Parathyroid adenoma (tissue), 2 donors: ENCODE measurements around the gene CAP1.
"Not testable (repeated sequence)": the region's sequence is repeated elsewhere in the genome, so short reads cannot be mapped to it uniquely, and the experiment has no call there.

Source experiments
- H2AFZ ChIP-seq: fragments of 300-600 bp; sonication (generic); one replicate; pipeline ENCODE4 v1.7.0; 2017; ENCODE audit warnings: antibody characterized with exemption, mild to moderate bottlenecking
- H3K27ac ChIP-seq: fragments of 300-600 bp; sonication (generic); one replicate; pipeline ENCODE4 v1.7.0; 2017
- H3K27me3 ChIP-seq: fragments of 300-600 bp; sonication (generic); one replicate; pipeline ENCODE4 v1.7.0; 2017; ENCODE audit warnings: low read length; ENCODE audit not compliant: control insufficient read depth, insufficient read depth
- H3K36me3 ChIP-seq: fragments of 300-600 bp; sonication (generic); one replicate; pipeline ENCODE4 v1.7.0; 2017; ENCODE audit warnings: low read length; ENCODE audit not compliant: control insufficient read depth, insufficient read depth
- H3K4me1 ChIP-seq: fragments of 300-600 bp; sonication (generic); one replicate; pipeline ENCODE4 v1.7.0; 2017; ENCODE audit warnings: control low read depth
- H3K4me2 ChIP-seq: fragments of 300-600 bp; sonication (generic); one replicate; pipeline ENCODE4 v1.7.0; 2017; ENCODE audit warnings: low read length
- H3K4me3 ChIP-seq: fragments of 300-600 bp; sonication (generic); one replicate; pipeline ENCODE4 v1.7.0; 2017; ENCODE audit warnings: low read depth, low read length
- H3K79me2 ChIP-seq: fragments of 300-600 bp; sonication (generic); one replicate; pipeline ENCODE4 v1.7.0; 2017; ENCODE audit warnings: control low read depth
- H3K9ac ChIP-seq: fragments of 300-600 bp; sonication (generic); one replicate; pipeline ENCODE4 v1.7.0; 2017; ENCODE audit warnings: mild to moderate bottlenecking
- H3K9me3 ChIP-seq: fragments of 300-600 bp; sonication (generic); one replicate; pipeline ENCODE4 v1.7.0; 2017; ENCODE audit warnings: low read length; ENCODE audit not compliant: control insufficient read depth
- CTCF ChIP-seq: fragments of 300-600 bp; sonication (generic); IDR thresholded peaks from one replicate; pipeline ENCODE4 v1.7.0; 2017; ENCODE audit warnings: antibody characterized with exemption, mild to moderate bottlenecking
- donor health status: primary hyperparathyroidism.

Gene CAP1

GRCh38 chr1:39996396-39997004 is 44.0 kb upstream of the CAP1 start:
- Histone ChIP-seq H3K9me3 (no peaks in the 10 kb centered on the region), H3K36me3 (no peaks in the 10 kb centered on the region), H3K27ac (no peak overlapping the region), H2AFZ (no peak overlapping the region), H3K79me2 (no peaks in the 10 kb centered on the region), H3K27me3 (no peaks in the 10 kb centered on the region), H3K4me3 (no peak overlapping the region), H3K9ac (no peak overlapping the region), H3K4me2 (no peak overlapping the region), H3K4me1 (no peaks in the 10 kb centered on the region)
- TF ChIP-seq CTCF: no peak

- H3K9ac ChIP-seq: no peak overlapping the region
- no peaks in the 10 kb centered on the region for H3K4me1 ChIP-seq
- H3K9me3 ChIP-seq: no peaks in the 10 kb centered on the region
- H2AFZ ChIP-seq: no peak overlapping the region
- no peak overlapping the region for H3K4me2 ChIP-seq
- H3K4me3 ChIP-seq: no peak overlapping the region
- no peaks in the 10 kb centered on the region for H3K79me2 ChIP-seq
- H3K36me3 ChIP-seq: no peaks in the 10 kb centered on the region
- H3K27me3 ChIP-seq: no peaks in the 10 kb centered on the region
- TF ChIP-seq CTCF: no peak
- H3K27ac ChIP-seq: no peak overlapping the region
These were observed 39.1 kb upstream of the CAP1 start for GRCh38 chr1:40001456-40001855.

GRCh38 chr1:40003156-40004093 is 37.1 kb upstream of the CAP1 start:
- Histone ChIP-seq H3K9ac (no peak overlapping the region), H3K9me3 (no peaks in the 10 kb centered on the region), H3K36me3 (no peaks in the 10 kb centered on the region), H3K4me1 (no peaks in the 10 kb centered on the region), H3K79me2 (no peaks in the 10 kb centered on the region), H3K27ac (no peak overlapping the region), H3K4me2 (no peak overlapping the region), H2AFZ (no peak overlapping the region), H3K27me3 (no peaks in the 10 kb centered on the region), H3K4me3 (no peak overlapping the region)
- TF ChIP-seq CTCF: no peak

- no peaks in the 10 kb centered on the region for H3K9me3 ChIP-seq
- H3K9ac ChIP-seq: no peak overlapping the region
- no peaks in the 10 kb centered on the region for H3K27me3 ChIP-seq
- no peak overlapping the region for H3K4me3 ChIP-seq
- H3K36me3 ChIP-seq: no peaks in the 10 kb centered on the region
- H3K79me2 ChIP-seq: no peaks in the 10 kb centered on the region
- no peak for TF ChIP-seq CTCF
- H3K4me2 ChIP-seq: no peak overlapping the region
- H3K27ac ChIP-seq: no peak overlapping the region
- H3K4me1 ChIP-seq: no peaks in the 10 kb centered on the region
- no peak overlapping the region for H2AFZ ChIP-seq
These were observed 35.7 kb upstream of the CAP1 start for GRCh38 chr1:40004857-40005256.

- not testable (repeated sequence) for H3K27me3 ChIP-seq, H3K27ac ChIP-seq, H3K36me3 ChIP-seq, H3K4me2 ChIP-seq, H3K4me1 ChIP-seq, H3K9ac ChIP-seq, H3K9me3 ChIP-seq, H3K4me3 ChIP-seq, H3K79me2 ChIP-seq, H2AFZ ChIP-seq
These were observed 33.0 kb upstream of the CAP1 start for GRCh38 chr1:40007481-40008034.
